H9 (cell line): ENCODE data around the gene DOCK11. TPM values are rescaled to one million over a fixed set of nuclear protein-coding genes. Genes with fewer than 3 reads are reported as not detected.

ENCODE experiments used
- DNase-seq: peaks from one replicate; pipeline ENCODE4 v3.0.0-alpha.2; 2017
- H2AFZ ChIP-seq: one replicate; pipeline ENCODE4 v1.6.1; 2013; ENCODE audit warnings: mild to moderate bottlenecking, low read length, control low read depth, moderate library complexity
- H2AK5ac ChIP-seq: 2 replicates; pipeline ENCODE4 v1.6.1; 2013; ENCODE audit warnings: low read length, control low read depth, mixed read lengths; ENCODE audit not compliant: insufficient read length
- H2BK120ac ChIP-seq: one replicate; pipeline ENCODE4 v1.6.1; 2013; ENCODE audit warnings: low read depth, mild to moderate bottlenecking, low read length, control low read depth, inconsistent platforms; ENCODE audit not compliant: poor library complexity, severe bottlenecking
- H2BK12ac ChIP-seq: 2 replicates; pipeline ENCODE4 v1.6.1; 2013; ENCODE audit warnings: low read length, control low read depth, mixed read lengths, low read depth; ENCODE audit not compliant: insufficient read length
- H2BK15ac ChIP-seq: 2 replicates; pipeline ENCODE4 v1.6.1; 2013; ENCODE audit warnings: low read depth, low read length, control low read depth
- H2BK20ac ChIP-seq: one replicate; pipeline ENCODE4 v1.6.1; 2013; ENCODE audit warnings: low read depth, mild to moderate bottlenecking, low read length, control low read depth, inconsistent platforms; ENCODE audit not compliant: poor library complexity, severe bottlenecking
- H2BK5ac ChIP-seq: 2 replicates; pipeline ENCODE4 v1.6.1; 2013; ENCODE audit warnings: low read length, control low read depth, mixed read lengths; ENCODE audit not compliant: insufficient read length
- H3K14ac ChIP-seq: 2 replicates; pipeline ENCODE4 v1.6.1; 2013; ENCODE audit warnings: low read length, control low read depth; ENCODE audit not compliant: insufficient read depth
- H3K18ac ChIP-seq: 2 replicates; pipeline ENCODE4 v1.6.1; 2013; ENCODE audit warnings: low read depth, mild to moderate bottlenecking, mixed read lengths, low read length, control low read depth; ENCODE audit not compliant: insufficient read length
- H3K23ac ChIP-seq: 2 replicates; pipeline ENCODE4 v1.6.1; 2013; ENCODE audit warnings: low read length, control low read depth, mixed read lengths, low read depth; ENCODE audit not compliant: insufficient read length
- H3K23me2 ChIP-seq: 2 replicates; pipeline ENCODE4 v1.6.1; 2013; ENCODE audit warnings: low read depth, mild to moderate bottlenecking, mixed read lengths, low read length, control low read depth; ENCODE audit not compliant: insufficient read length, poor library complexity, severe bottlenecking
- H3K27ac ChIP-seq: 2 replicates; pipeline ENCODE4 v1.5.1; 2013; ENCODE audit warnings: low read length, control low read depth, mixed read lengths, low read depth; ENCODE audit not compliant: insufficient read length
- H3K27me3 ChIP-seq: 2 replicates; pipeline ENCODE4 v1.6.1; 2013; ENCODE audit warnings: low read length, control low read depth, inconsistent platforms; ENCODE audit not compliant: insufficient read depth
- H3K4ac ChIP-seq: 2 replicates; pipeline ENCODE4 v1.6.1; 2013; ENCODE audit warnings: low read depth, mild to moderate bottlenecking, control low read depth, inconsistent platforms, low read length, moderate library complexity
- H3K4me1 ChIP-seq: 2 replicates; pipeline ENCODE4 v1.6.1; 2013; ENCODE audit warnings: low read length, control low read depth, inconsistent platforms; ENCODE audit not compliant: insufficient read depth
- H3K4me2 ChIP-seq: 2 replicates; pipeline ENCODE4 v1.6.1; 2013; ENCODE audit warnings: low read length, control low read depth, mixed read lengths; ENCODE audit not compliant: insufficient read length, insufficient read depth
- H3K56ac ChIP-seq: 2 replicates; pipeline ENCODE4 v1.6.1; 2013; ENCODE audit warnings: low read depth, mild to moderate bottlenecking, mixed read lengths, low read length, control low read depth; ENCODE audit not compliant: insufficient read length
- H3K79me1 ChIP-seq: 2 replicates; pipeline ENCODE4 v1.6.1; 2013; ENCODE audit warnings: low read depth, mild to moderate bottlenecking, moderate library complexity, low read length, control low read depth, inconsistent platforms; ENCODE audit not compliant: insufficient read depth, poor library complexity, severe bottlenecking
- H3K79me2 ChIP-seq: 2 replicates; pipeline ENCODE4 v1.6.1; 2013; ENCODE audit warnings: low read length, control low read depth, inconsistent platforms; ENCODE audit not compliant: insufficient read depth
- H3K9ac ChIP-seq: 2 replicates; pipeline ENCODE4 v1.6.1; 2013; ENCODE audit warnings: low read length, control low read depth, mixed read lengths; ENCODE audit not compliant: insufficient read length; ENCODE audit errors: extremely low read depth
- H3K9me3 ChIP-seq: one replicate; pipeline ENCODE4 v1.6.1; 2013; ENCODE audit warnings: low read depth, low read length, inconsistent platforms; ENCODE audit not compliant: control insufficient read depth
- H3T11ph ChIP-seq: one replicate; pipeline ENCODE4 v1.6.1; 2013; ENCODE audit warnings: mild to moderate bottlenecking, low read length, control low read depth, inconsistent platforms
- H4K20me1 ChIP-seq: one replicate; pipeline ENCODE4 v1.6.1; 2013; ENCODE audit not compliant: control insufficient read depth, insufficient read length, insufficient read depth
- H4K5ac ChIP-seq: 2 replicates; pipeline ENCODE4 v1.6.1; 2013; ENCODE audit warnings: low read depth, mild to moderate bottlenecking, mixed read lengths, low read length, control low read depth; ENCODE audit not compliant: insufficient read length
- H4K8ac ChIP-seq: replicated peaks from 2 replicates; pipeline ENCODE4 v1.6.1; 2013; ENCODE audit warnings: low read length, control low read depth, mixed read lengths, low read depth; ENCODE audit not compliant: insufficient read length
- H4K91ac ChIP-seq: 2 replicates; pipeline ENCODE4 v1.6.1; 2013; ENCODE audit warnings: low read depth, mild to moderate bottlenecking, moderate library complexity, mixed read lengths, low read length, control low read depth; ENCODE audit not compliant: insufficient read length
- H3K27ac Mint-ChIP-seq, 3 experiments: 2 replicates in 2 of 3; 3 replicates in 1 of 3; pipeline ENCODE4 v1.8.0; 2020 to 2021; ENCODE audit warnings: mixed read lengths in 3 of 3, mild to moderate bottlenecking in 1 of 3, moderate library complexity in 1 of 3
- H3K27me3 Mint-ChIP-seq: 2 replicates; pipeline ENCODE4 v1.8.0; 2021; ENCODE audit warnings: low read depth, mild to moderate bottlenecking, moderate library complexity, mixed read lengths
- H3K36me3 Mint-ChIP-seq, 3 experiments: 2 replicates in 2 of 3; 3 replicates in 1 of 3; pipeline ENCODE4 v1.8.0; 2020 to 2021; ENCODE audit warnings: low read depth in 3 of 3, mixed read lengths in 3 of 3; ENCODE audit not compliant: insufficient read depth in 1 of 3
- H3K4me1 Mint-ChIP-seq, 2 experiments: 2 replicates each; pipeline ENCODE4 v1.8.0; 2020; ENCODE audit warnings: mixed read lengths in 2 of 2
- H3K4me3 Mint-ChIP-seq, 2 experiments: 2 replicates in 1 of 2; 3 replicates in 1 of 2; pipeline ENCODE4 v1.8.0; 2020 to 2021; ENCODE audit warnings: mild to moderate bottlenecking in 2 of 2, mixed read lengths in 2 of 2, moderate library complexity in 1 of 2
- H3K9me3 Mint-ChIP-seq, 2 experiments: 2 replicates in 1 of 2; 3 replicates in 1 of 2; pipeline ENCODE4 v1.8.0; 2020; ENCODE audit warnings: mild to moderate bottlenecking in 2 of 2, mixed read lengths in 2 of 2, moderate library complexity in 1 of 2
- WGBS: extraction: QIAGEN DNeasy Blood & Tissue Kit; methylation state at CpG from one replicate; pipeline ENCODE4 v1.1.7; 2013; ENCODE audit warnings: missing lambda C conversion rate, low lambda C conversion rate, mixed read lengths; ENCODE audit not compliant: insufficient read length; ENCODE audit errors: extremely low coverage; 5-methylcytosine and 5-hydroxymethylcytosine counted together
- total RNA-seq: library from RNA; stranded (reverse); gene quantifications from 2 replicates; pipeline ENCODE4 v1.2.1, GENCODE V29; 2021
- TF ChIP-seq, protein P1 (sequence below): fragments of 200-600 bp; sonication (generic); conservative IDR thresholded peaks from 3 replicates; pipeline ENCODE4 v1.8.0; 2021; ENCODE audit warnings: antibody characterized with exemption, mild to moderate bottlenecking

DOCK11 gene
- total RNA-seq, 1 experiment from 2014 or later = 6.2 TPM

DNA sequence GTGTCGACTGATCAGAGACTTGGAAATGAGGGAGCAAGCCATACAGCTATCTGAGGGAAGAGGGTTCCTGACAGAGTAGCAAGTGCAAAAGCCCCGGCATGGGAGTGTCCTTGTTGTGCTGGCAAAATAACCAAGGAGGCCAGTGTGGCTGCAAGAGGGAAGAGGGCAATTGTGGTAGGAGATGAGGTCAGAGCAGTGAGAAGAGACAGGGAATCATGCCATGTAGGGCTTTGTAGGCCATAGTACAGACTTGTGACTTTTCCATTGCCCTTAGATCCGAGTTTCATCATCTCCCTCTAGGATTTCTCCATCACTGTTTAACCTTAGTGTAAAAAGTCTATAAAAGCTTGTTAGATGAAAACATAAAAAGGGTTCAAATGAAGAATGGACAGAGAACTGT, 76.2 kb downstream of the DOCK11 start:
- Histone ChIP-seq H3K79me1 (no peaks in the 10 kb centered on the region), H3T11ph (no peak overlapping the region), H3K9me3 (peaks cover 36% of the 10 kb centered on the region), H3K4ac (no peak overlapping the region), H3K56ac (no peak overlapping the region), H2AK5ac (no peak overlapping the region), H4K8ac (no peak overlapping the region), H2BK20ac (no peak overlapping the region), H3K27me3 (no peaks in the 10 kb centered on the region), H3K4me1 (no peaks in the 10 kb centered on the region), H4K91ac (no peak overlapping the region), H3K4me2 (no peak overlapping the region), H3K18ac (no peak overlapping the region), H4K20me1 (no peaks in the 10 kb centered on the region), H3K27ac (no peak overlapping the region), H2AFZ (no peak overlapping the region), H2BK12ac (no peak overlapping the region), H3K14ac (no peak overlapping the region), H3K23me2 (no peaks in the 10 kb centered on the region), H3K23ac (no peak overlapping the region), H4K5ac (no peak overlapping the region), H3K9ac (no peak overlapping the region), H2BK5ac (no peak overlapping the region), H3K79me2 (no peaks in the 10 kb centered on the region), H2BK120ac (no peak overlapping the region), H2BK15ac (no peak overlapping the region)
- no peak overlapping the region for H3K27ac Mint-ChIP-seq
- H3K36me3 Mint-ChIP-seq = peaks cover 0 to 11% (median 6%) of the 10 kb centered on the region in 3 experiments; a peak in 2 of 7 replicates
- H3K4me1 Mint-ChIP-seq = peaks cover 0 to 2% of the 10 kb centered on the region in 2 experiments; a peak in 1 of 4 replicates
- WGBS = no CpG with 5 or more reads among the region's 3 CpGs
- TF ChIP-seq, protein P1, sequence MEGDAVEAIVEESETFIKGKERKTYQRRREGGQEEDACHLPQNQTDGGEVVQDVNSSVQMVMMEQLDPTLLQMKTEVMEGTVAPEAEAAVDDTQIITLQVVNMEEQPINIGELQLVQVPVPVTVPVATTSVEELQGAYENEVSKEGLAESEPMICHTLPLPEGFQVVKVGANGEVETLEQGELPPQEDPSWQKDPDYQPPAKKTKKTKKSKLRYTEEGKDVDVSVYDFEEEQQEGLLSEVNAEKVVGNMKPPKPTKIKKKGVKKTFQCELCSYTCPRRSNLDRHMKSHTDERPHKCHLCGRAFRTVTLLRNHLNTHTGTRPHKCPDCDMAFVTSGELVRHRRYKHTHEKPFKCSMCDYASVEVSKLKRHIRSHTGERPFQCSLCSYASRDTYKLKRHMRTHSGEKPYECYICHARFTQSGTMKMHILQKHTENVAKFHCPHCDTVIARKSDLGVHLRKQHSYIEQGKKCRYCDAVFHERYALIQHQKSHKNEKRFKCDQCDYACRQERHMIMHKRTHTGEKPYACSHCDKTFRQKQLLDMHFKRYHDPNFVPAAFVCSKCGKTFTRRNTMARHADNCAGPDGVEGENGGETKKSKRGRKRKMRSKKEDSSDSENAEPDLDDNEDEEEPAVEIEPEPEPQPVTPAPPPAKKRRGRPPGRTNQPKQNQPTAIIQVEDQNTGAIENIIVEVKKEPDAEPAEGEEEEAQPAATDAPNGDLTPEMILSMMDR = no peak
- DNase-seq = no peak
- H3K27me3 Mint-ChIP-seq = no peaks in the 10 kb centered on the region
- peaks cover 0 to 40% of the 10 kb centered on the region in 2 experiments; a peak in 2 of 5 replicates for H3K9me3 Mint-ChIP-seq
- no peak overlapping the region for H3K4me3 Mint-ChIP-seq
